T-helper 1 cell treated with Interleukin-12 subunit alpha and Interleukin-12 subunit beta and Interleukin-4 antibody, amounts not matched to agents 30 ng/mL and 1 ng/mL, for 36 hours (primary cell): ENCODE results near the gene NPLOC4. TPM values are rescaled to one million over a fixed set of nuclear protein-coding genes. Genes with fewer than 3 reads are reported as not detected.
"Not testable (repeated sequence)": the region's sequence is repeated elsewhere in the genome, so short reads cannot be mapped to it uniquely, and the experiment has no call there.

Experiments used
- intact Hi-C: fragments of 100-400 bp; cut with micrococcal nuclease; formaldehyde crosslinking; loops from one replicate; pipeline ENCODE4 v1.15.1; 2024
- total RNA-seq: library from RNA; stranded (reverse); gene quantifications from 2 replicates; pipeline ENCODE4 v1.2.3, GENCODE V29; 2022

The NPLOC4 gene
- total RNA-seq, 1 donor from 2014 or later, result 140 TPM

GRCh38 chr17:81591971-81592370 lies 44.9 kb downstream of the NPLOC4 start:
- intact Hi-C loops, result no loop called here

DNA sequence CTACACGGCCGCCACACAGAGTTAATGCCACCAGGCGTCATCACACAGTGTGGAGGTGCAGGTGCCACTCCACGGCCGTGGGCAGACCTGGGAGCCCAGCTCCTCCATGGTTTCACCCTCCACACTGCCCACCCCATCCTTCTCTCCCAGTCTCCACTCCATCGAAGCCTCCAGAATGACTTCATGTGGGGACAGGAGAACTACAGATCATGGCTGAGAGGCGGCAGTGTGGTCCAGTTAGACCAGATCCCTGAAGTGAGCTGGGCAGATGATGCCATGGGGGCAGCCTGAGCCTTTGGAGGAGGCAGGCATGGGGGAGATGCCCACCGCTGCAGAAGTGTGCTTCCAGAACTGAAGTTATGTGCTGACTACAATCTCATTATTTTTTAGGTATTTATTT lies 46.8 kb downstream of the NPLOC4 start:
- intact Hi-C loops, result no loop called here

DNA sequence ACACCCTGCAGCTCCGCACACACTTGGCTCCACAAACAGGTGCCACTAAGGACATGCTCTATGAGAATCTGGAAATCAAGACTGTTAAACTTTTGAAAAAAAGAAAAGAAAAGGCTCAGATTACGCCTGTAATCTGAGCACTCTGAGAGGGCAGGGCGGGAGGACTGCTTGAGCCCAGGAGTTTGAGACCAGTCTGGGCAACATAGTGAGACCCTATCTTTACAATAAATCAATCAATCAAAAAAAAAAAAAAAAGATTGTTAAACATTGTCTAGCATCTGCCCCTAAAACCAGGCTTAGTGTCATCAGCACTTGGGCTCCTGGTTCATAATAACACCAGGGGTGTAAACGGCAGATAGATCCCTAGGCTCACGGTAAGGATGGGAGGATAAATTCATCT lies 47.3 kb downstream of the NPLOC4 start:
- intact Hi-C loops, result no loop called here

DNA sequence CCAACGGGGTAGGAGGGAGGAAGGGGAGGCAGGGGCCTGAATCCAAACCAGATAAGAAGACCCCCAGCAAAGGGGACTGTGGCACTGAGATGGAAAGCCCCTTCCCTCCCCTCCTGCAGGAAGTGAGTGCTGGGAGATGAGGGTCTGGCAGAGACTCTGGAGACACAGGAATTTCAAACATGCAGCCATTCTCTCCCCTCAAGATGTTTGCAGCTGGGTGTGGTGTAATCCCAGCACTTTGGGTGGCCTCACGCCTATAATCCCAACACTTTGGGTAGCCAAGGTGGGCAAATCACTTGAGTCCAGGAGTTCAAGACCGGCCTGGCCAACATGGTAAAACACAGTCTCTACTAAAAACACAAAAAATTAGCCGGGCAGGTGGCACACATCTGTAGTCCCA lies 50.8 kb downstream of the NPLOC4 start:
- intact Hi-C loops, result no loop called here

GRCh38 chr17:81584771-81585170 lies 52.1 kb downstream of the NPLOC4 start:
- intact Hi-C loops, result not testable (repeated sequence)

- intact Hi-C loops, result no loop called here
These were observed 53.1 kb downstream of the NPLOC4 start for GRCh38 chr17:81583589-81584342.

DNA sequence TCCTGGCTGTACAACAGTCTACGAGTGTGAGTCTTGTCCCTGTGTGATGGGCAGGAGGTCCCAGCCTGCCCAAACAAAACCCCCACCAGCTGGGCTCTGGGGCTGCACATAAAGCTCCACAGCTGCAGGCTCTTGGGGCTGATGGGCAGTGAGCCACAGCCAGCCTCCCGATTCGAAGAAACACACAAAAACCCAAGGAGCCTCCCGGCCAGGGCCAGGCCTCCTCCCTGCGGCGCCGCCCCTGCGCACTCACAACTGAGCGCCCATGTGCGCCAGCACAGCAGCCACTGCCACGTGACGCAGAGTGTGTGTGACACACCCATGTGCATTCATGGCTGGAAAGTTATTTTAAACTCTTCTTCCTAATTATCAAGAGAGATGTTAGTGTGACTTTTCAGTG lies 54.2 kb downstream of the NPLOC4 start:
- intact Hi-C loops, result no loop called here

GRCh38 chr17:81582341-81582740 lies 54.6 kb downstream of the NPLOC4 start:
- intact Hi-C loops, result no loop called here

- intact Hi-C loops, result no loop called here
These were observed 55.2 kb downstream of the NPLOC4 start for GRCh38 chr17:81581758-81582157.

DNA sequence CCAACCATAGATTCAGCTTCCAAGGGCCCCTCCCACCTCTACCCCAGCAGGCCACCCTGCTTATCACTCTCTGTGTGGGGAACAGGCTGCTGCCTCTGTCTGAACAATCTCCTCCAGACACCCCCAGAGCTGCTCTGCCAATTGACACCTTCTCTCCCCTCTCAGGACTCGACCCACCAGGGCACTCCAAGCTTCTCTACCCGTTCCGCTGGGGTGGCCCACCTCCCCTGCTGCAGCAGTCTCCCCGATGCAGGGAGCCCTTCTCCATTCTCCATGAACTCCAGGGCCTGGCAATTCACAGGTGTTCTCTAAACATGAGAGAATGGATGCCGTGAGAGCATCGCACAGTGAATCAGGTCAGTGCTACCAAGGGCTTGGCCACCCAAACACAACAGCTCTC lies 56.4 kb downstream of the NPLOC4 start:
- intact Hi-C loops, result no loop called here

GRCh38 chr17:81579821-81580321 lies 57.0 kb downstream of the NPLOC4 start:
- intact Hi-C loops, result no loop called here

DNA sequence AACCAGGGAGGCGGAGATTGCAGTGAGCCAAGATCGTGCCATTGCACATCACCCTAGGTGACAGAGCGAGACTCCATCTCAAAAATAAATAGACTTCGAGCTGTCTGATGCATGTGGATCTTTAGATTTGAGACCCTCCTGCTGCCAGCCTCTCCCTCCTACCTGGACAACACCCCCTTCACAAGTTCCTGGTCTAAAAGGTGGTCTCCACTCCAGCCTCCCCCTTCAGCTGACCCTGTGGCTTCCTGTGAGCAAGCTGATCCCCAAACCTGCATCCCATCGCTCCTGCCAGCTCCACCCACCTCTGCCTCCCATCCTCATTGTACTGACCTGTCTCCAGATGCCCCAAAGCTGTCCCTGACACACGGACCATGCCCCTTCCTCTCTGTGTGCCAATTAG lies 57.6 kb downstream of the NPLOC4 start:
- intact Hi-C loops, result no loop called here

DNA sequence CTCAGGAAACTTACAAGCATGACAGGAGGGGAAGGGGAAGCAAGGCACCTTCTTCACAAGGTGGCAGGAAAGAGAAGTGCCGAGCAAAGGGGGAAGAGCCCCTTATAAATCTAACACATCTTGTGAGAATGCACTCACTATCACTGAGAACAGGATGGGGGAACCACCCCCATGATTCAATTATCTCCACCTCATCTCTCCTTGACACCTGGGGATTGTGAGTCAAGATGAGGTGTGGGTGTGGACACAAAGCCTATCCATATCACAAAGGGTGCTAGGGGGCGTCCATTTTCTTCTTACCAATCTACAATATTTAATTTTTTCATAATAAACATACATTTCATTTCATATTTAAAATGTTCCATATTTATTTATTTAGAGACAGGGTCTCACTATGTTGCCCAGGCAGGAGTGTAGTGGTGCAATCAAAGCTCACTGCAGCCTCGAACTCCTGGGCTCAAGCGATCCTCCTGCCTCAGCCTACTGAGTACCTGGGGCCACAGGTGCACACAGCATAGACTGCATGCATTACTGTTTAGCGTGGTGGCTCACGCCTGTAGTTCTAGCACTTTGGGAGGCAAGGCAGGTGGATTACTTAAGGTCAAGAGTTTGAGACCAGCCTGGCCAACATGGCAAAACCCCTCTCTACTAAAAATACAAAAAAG lies 58.2 kb downstream of the NPLOC4 start:
- intact Hi-C loops, result no loop called here

GRCh38 chr17:81578038-81578441 lies 58.9 kb downstream of the NPLOC4 start:
- intact Hi-C loops, result no loop called here

DNA sequence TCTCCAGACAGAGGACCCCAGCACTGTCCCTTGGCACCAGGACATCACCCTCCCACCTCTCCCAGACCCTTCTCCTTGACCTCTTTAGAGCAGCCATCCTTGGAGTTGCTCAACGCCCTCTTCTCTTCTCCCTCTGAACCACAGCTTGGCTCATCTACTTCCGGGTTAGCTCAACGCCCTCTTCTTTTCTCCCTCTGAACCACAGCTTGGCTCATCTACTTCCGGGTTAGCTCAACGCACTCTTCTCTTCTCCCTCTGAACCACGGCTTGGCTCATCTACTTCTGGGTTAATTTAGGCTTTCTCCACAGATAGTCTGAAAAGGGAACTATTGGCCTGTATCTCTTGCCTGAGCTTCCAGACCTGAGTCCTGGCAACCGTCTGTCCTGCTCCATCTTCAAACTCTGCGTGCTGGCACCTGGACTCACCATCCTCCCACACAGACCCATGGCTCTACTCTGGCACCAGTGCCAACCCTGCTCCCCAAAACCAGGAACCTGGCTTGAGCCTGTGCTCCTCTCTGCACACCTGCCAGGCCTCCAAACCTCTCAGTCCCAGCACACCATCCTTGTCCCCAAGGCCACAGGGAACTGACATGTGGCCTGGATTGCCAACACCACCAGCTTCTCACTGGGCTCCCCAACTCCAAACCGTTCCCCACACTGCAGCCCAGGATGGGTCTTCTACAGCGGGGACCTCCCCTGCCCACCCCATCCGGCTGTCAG lies 59.5 kb downstream of the NPLOC4 start:
- intact Hi-C loops, result no loop called here

- intact Hi-C loops, result no loop called here
These were observed 60.2 kb downstream of the NPLOC4 start for GRCh38 chr17:81576621-81577277.

- intact Hi-C loops, result no loop called here
These were observed 61.1 kb downstream of the NPLOC4 start for GRCh38 chr17:81575836-81576235.

- intact Hi-C loops, result no loop called here
These were observed 62.3 kb downstream of the NPLOC4 start for GRCh38 chr17:81574643-81574956.

- intact Hi-C loops, result no loop called here
These were observed 62.9 kb downstream of the NPLOC4 start for GRCh38 chr17:81573794-81574642.

GRCh38 chr17:81572563-81573168 lies 64.2 kb downstream of the NPLOC4 start:
- intact Hi-C loops, result no loop called here
